GM12872 (cell line): ENCODE data around the gene FAM184B.

Experiments
- TF ChIP-seq, protein P1 (sequence below): IDR thresholded peaks from 3 replicates; pipeline ENCODE4 v1.5.1; 2011; ENCODE audit warnings: low read depth, mild to moderate bottlenecking, low read length, moderate library complexity; ENCODE audit not compliant: insufficient read depth

The FAM184B gene

DNA sequence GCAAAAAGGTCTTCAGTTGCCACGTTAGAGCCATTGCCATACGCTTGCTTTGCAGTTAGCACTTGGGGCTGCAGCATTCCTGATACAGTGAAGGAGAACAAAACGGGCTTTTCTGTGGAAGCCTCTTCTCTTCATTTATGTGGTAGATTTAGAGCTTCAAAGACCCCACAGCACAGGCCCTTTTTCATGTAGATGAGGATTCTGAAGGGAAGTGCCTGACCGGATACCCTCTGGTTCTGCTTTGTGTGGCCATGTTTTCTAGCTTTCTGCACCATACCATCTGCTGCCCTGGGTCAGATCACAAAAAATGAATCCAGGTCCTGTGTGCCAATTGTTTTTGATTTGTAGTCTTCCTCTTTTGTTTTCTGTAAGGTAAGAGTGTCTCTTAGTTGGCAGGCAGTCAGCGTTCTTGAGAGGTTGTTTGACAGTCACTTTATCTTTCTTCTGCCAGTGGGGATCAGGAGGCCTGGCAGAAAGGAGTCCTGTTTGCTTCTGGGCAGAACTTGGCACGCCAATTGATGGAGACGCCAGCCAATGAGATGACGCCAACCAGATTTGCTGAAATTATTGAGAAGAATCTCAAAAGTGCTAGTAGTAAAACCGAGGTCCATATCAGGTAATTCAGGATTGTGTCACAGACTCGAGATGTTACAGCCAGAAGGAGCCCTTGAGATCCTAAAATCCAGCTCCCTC lies 196.8 kb downstream of the FAM184B start:
- TF ChIP-seq, protein P1, sequence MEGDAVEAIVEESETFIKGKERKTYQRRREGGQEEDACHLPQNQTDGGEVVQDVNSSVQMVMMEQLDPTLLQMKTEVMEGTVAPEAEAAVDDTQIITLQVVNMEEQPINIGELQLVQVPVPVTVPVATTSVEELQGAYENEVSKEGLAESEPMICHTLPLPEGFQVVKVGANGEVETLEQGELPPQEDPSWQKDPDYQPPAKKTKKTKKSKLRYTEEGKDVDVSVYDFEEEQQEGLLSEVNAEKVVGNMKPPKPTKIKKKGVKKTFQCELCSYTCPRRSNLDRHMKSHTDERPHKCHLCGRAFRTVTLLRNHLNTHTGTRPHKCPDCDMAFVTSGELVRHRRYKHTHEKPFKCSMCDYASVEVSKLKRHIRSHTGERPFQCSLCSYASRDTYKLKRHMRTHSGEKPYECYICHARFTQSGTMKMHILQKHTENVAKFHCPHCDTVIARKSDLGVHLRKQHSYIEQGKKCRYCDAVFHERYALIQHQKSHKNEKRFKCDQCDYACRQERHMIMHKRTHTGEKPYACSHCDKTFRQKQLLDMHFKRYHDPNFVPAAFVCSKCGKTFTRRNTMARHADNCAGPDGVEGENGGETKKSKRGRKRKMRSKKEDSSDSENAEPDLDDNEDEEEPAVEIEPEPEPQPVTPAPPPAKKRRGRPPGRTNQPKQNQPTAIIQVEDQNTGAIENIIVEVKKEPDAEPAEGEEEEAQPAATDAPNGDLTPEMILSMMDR: no peak

DNA sequence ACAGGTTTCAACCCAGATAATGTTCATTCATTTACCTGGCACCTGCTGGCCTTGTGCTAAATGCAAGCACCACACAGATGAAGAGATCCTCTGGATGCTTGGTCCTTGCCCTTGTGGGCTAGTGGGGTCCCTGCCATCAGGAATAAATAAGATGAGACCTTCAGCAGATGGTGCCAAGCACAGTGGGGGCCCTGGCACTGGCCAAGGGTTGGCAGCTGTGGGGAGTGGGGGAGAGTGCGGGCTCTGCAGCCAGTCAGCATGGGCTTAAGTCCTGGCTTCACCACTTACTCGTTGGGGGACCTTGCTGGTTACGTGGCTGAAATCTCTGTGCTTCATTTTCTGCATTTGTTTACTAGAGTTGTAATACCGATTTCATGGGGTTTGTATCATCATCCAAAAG lies 197.5 kb downstream of the FAM184B start:
- TF ChIP-seq, protein P1: no peak

DNA sequence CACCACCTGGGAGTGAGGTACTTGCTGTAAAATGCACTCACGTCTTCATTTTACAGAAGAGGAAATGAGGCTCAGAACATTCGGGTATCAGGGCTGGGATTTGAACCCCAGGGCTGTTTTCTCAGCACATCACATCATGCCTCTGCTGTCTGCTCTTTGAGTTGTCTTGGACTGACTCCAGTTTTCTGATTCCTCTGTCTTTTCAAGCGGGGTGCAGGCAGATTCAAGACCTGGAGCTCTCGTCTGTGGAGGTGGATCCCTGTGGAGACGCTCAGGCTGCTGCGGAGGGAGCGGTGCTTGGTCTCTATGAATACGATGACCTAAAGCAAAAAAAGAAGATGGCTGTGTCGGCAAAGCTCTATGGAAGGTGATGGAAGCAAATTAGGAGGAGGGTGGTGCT lies 198.1 kb downstream of the FAM184B start:
- TF ChIP-seq, protein P1: no peak

DNA sequence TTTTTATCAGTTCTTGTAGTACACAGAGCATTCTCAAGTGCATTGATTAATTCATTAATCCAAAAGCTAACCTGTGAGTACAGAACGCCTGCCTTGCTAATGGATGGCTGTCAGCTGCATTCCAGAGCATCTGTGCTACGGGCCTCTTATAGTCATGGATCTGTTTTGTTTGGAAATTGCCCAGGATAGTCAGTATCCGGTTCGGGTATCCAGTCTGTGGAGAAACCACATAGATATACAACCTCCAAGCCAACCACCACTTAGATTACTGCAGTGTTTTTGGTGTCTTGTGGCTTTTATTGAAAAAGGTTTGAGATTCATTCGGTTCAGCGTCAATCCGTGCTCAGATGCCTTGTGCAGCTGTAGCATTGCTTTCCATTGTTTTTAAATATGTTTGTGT lies 200.5 kb downstream of the FAM184B start:
- TF ChIP-seq, protein P1: no peak
